RWPE1 (cell line): ENCODE results near the gene TNFAIP2.

Experiments used
- CTCF ChIA-PET: fragments of 350-600 bp; sonication (Branson Sonifier 250); formaldehyde crosslinking; extraction: SDS; loops from one replicate; lab custom pipeline; 2021; lab: Yijun Ruan, JAX
- POLR2A ChIA-PET: fragments of 400-600 bp; formaldehyde crosslinking; extraction: SDS; loops from one replicate; lab custom pipeline; 2020; ENCODE audit warnings: antibody characterized with exemption; ENCODE audit not compliant: low non-redundant PET; lab: Yijun Ruan, JAX
- DNase-seq: peaks from one replicate; pipeline ENCODE4 v3.0.0; 2012; ENCODE audit warnings: low spot score
- H3K27ac ChIP-seq: fragments of 450-650 bp; 2 replicates; pipeline ENCODE4 v1.5.1; 2017
- CTCF ChIP-seq: fragments of 450-650 bp; conservative IDR thresholded peaks from 2 replicates; pipeline ENCODE4 v1.5.1; 2017; ENCODE audit warnings: low read depth, mild to moderate bottlenecking

TNFAIP2 gene

GRCh38 chr14:103178521-103178920 is 55.3 kb downstream of the TNFAIP2 start:
- DNase-seq: no peak
- ChIA-PET CTCF (no interaction called here), POLR2A (no interaction called here)
- TF ChIP-seq CTCF: no peak
- no peak overlapping the region for H3K27ac ChIP-seq

DNA sequence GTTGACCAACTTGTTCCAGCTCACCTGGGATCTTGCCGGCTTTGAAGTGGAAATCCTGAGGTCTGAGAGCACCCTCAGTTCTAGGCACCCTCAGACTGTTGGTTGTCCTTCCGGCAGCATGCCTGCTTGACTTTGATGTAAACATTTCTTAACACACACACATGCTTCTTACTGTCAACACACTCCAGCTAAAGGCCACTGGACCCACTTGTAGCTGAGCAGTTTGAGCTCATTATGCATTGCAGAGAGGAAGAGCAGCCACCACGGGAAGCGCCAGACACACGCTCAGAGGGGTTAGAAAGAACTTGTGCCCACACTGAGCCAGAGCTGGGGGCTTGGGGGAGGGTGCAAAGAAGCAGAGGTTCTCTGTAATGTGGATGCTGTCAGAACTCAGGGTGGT is 55.8 kb downstream of the TNFAIP2 start:
- DNase-seq: no peak
- POLR2A ChIA-PET: no interaction called here
- CTCF ChIA-PET: interaction anchor here (0.6 kb wide), 1 partner anchor 78 kb away, joined by 3 read pairs; no protein-coding TSS in a partner anchor
- no peak overlapping the region for H3K27ac ChIP-seq
- no peak for TF ChIP-seq CTCF

GRCh38 chr14:103180331-103180730 is 57.1 kb downstream of the TNFAIP2 start:
- POLR2A ChIA-PET: no interaction called here
- no peak for TF ChIP-seq CTCF
- no peak for DNase-seq
- H3K27ac ChIP-seq: no peak overlapping the region
- CTCF ChIA-PET: interaction anchor here (0.6 kb wide), 1 partner anchor 498 kb away, joined by 3 read pairs; no protein-coding TSS in a partner anchor

GRCh38 chr14:103184046-103184445 is 60.8 kb downstream of the TNFAIP2 start:
- no peak overlapping the region for H3K27ac ChIP-seq
- POLR2A ChIA-PET: no interaction called here
- TF ChIP-seq CTCF: no peak
- CTCF ChIA-PET: interaction anchor here (0.6 to 1.2 kb wide), 3 partner anchors 39 to 108 kb away, joined by 3 to 4 read pairs (median 3); no protein-coding TSS in a partner anchor
- DNase-seq: no peak

DNA sequence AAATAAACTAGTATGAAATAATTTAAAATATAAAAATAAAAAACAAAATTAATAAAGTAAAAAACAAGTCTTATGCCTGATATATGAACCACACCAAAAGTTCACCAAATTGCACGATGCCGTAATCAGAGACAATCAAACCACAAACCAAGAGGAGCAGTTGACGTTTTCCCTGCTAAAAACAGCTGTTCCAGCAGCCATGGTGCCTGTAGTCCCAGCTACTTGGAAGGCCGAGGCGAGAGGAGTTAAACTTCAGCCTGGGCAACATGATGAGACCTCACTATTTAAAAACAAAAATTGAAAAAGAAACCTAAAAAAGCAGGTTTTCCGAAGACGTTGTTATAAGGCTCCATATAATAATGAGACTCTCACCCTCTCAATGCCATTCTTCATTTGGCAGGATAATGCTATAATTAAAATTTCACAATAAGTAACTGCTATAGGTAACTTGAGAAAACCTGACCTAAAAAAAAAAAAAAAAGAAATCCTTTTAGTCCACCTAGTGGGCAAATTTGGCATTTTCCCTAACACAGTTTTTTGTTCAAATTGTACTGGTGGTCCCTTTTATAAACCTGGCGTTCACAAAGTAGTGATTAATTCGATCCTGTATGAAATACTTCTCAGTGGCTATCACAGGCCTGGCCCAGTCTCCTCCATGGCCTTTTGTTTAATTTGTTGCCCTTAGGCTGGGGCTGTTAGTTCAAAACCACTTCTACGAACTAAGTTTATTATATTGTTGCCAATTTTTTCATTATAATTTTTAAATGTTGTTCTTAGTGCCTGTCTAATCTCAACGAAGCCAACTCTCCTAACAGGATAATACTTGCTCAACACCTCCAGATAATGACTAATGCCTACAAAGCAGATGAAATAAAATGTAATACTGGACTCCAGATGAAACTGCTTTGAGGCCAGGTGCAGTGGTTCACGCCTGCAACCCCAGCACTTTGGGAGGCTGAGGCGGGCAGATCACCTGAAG is 62.1 kb downstream of the TNFAIP2 start:
- POLR2A ChIA-PET: no interaction called here
- CTCF ChIA-PET: interaction anchor here (0.6 to 1.7 kb wide), 6 partner anchors 58 to 491 kb away, joined by 3 to 9 read pairs (median 3); no protein-coding TSS in a partner anchor
- peak; percentile 79 for TF ChIP-seq CTCF
- DNase-seq: peak; percentile 70
- H3K27ac ChIP-seq: peak overlapping the region; percentile 84

GRCh38 chr14:103186241-103186822 is 63.1 kb downstream of the TNFAIP2 start:
- ChIA-PET POLR2A (no interaction called here), CTCF (interaction anchor here (1.3 to 1.5 kb wide), 2 partner anchors 59 to 82 kb away, joined by 3 to 4 read pairs; no protein-coding TSS in a partner anchor)
- TF ChIP-seq CTCF: no peak
- peak overlapping the region; percentile 84 for H3K27ac ChIP-seq
- DNase-seq: no peak
